Pancreas (tissue), 10 donors: Measurements from ENCODE around the gene ZNF57. TPM values are rescaled to one million over a fixed set of nuclear protein-coding genes. Genes with fewer than 3 reads are reported as not detected.
"Not testable (repeated sequence)": the region's sequence is repeated elsewhere in the genome, so short reads cannot be mapped to it uniquely, and the experiment has no call there.

ENCODE experiments used
- ATAC-seq, 4 donors: fragments of 200-7000 bp; cut with Tn5 transposase; one replicate each; pipeline versions ENCODE4 v1.8.0 to v1.9.1; 2020; ENCODE audit warnings: mild to moderate bottlenecking in 4 of 4, moderate library complexity in 4 of 4
- DNase-seq, 6 donors: peaks; one replicate each; pipeline ENCODE4 v3.0.0-alpha.2; 2020
- FAIRE-seq: peaks from 2 replicates; lab custom pipeline; 2012; peaks lifted over from hg19 to GRCh38; lab: Jason Lieb, UNC
- H3K27ac ChIP-seq, 4 donors: fragments of 200-600 bp; sonication (generic); 1 replicate in 3 of 4; 2 replicates in 1 of 4; pipeline versions ENCODE4 v1.5.0 to v1.8.0; 2020
- H3K27me3 ChIP-seq, 4 donors: fragments of 200-600 bp; one replicate each; pipeline ENCODE4 v1.8.0; 2021
- H3K36me3 ChIP-seq, 3 donors: fragments of 200-600 bp; sonication (generic) in 1 of 3; one replicate each; pipeline versions ENCODE4 v1.5.0 to v1.8.0; 2020 to 2021
- H3K4me1 ChIP-seq, 3 donors: fragments of 200-600 bp; one replicate each; pipeline ENCODE4 v1.8.0; 2021
- H3K4me3 ChIP-seq, 4 donors: fragments of 200-600 bp; sonication (generic) in 2 of 4; one replicate each; pipeline versions ENCODE4 v1.5.0 to v1.8.0; 2020 to 2021
- H3K9me3 ChIP-seq, 4 donors: fragments of 200-600 bp; one replicate each; pipeline ENCODE4 v1.8.0; 2021
- CTCF ChIP-seq, 4 donors: fragments of 200-600 bp; sonication (generic) in 3 of 4; IDR thresholded peaks; one replicate each; pipeline versions ENCODE4 v1.5.0 to v1.8.0; 2021; ENCODE audit warnings: antibody characterized with exemption in 4 of 4
- WGBS, 2 donors: extraction: QIAGEN DNeasy Blood & Tissue Kit; methylation state at CpG; one replicate each; pipeline ENCODE4 v1.1.7; 2013; 5-methylcytosine and 5-hydroxymethylcytosine counted together
- intact Hi-C, 3 donors: fragments of 100-400 bp; cut with DNase I; formaldehyde crosslinking; loops; one replicate each; pipeline versions ENCODE4 v1.11.1 to v1.14.2; 2022
- polyA plus RNA-seq, 2 donors: library from polyadenylated mRNA; stranded (reverse); fragments of 200-250 nt; gene quantifications; one replicate each; pipeline ENCODE4 v1.2.3, GENCODE V29; 2013
- total RNA-seq, 6 donors: library from RNA; stranded (reverse); fragmentation: NEBNext Ultra II Directional in 4 of 6; extraction: Animal tissue kit (Norgen Biotek cat#: 25700) in 4 of 6; gene quantifications; one replicate each; pipeline versions ENCODE4 v1.2.1 to v1.2.4, GENCODE V29; 2021 to 2023
- donor health status: healthy with polysubstance abuse.
- donor health status: DM: no; HTN: no; CAD: no; lungs with moderate emphysema.
- donor health status: DM: no; HTN: no; CAD: no.
- donor health status: control.
- donor health status: control.
- donor health status: Bipolar disorder and iron deficiency.
- donor health status: DM: yes; HTN: yes; CAD: no.
- donor health status: DM: no; HTN: no; CAD: no.
- donor health status: DM: no; HTN: no; CAD: no.
- donor health status: DM: yes; HTN: yes; CAD: no.

ZNF57 gene
- total and polyA plus RNA-seq, 8 donors, result 1.6 to 3.0 (median 2.1) TPM

DNA sequence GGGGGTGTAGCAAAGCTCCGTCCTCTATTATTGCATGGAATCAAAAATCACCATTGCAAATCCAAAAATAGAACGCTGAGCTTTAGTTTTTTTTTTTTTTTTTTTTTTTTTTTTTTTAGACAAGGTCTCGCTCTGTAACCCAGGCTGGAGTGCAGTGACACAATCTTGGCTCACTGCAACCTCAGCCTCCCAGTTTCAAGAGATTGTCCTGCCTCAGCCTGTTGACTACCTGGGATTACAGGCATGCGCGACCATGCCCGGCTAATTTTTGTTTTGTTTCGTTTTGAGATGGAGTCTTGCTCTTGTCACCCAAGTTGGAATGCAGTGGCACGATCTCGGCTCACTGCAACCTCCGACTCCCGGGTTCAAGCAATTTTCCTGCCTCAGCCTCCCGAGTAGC is 59.4 kb downstream of the ZNF57 start:
- Histone ChIP-seq H3K27me3 (no peaks in the 10 kb centered on the region), H3K4me1 (no peaks in the 10 kb centered on the region), H3K9me3 (no peaks in the 10 kb centered on the region), H3K4me3 (no peak overlapping the region), H3K27ac (no peak overlapping the region), H3K36me3 (no peaks in the 10 kb centered on the region)
- FAIRE-seq (no peak), DNase-seq (no peak), ATAC-seq (no peak)
- intact Hi-C loops, result loop anchor here in 2 of 3 donors (5.0 to 10.0 kb wide), 2 partner anchors 145 to 147 kb away; no protein-coding TSS in a partner anchor
- no peak for TF ChIP-seq CTCF (IDR thresholded peaks at IDR 0.05)
- WGBS, 2 donors, result 61 to 62% methylated on average over 12 of the region's 12 CpGs

GRCh38 chr19:2962018-2962670 is 61.4 kb downstream of the ZNF57 start:
- TF ChIP-seq CTCF (IDR thresholded peaks at IDR 0.05), result peak; percentile 42 to 76 (median 54)
- Histone ChIP-seq H3K4me3 (peak overlapping the region in 1 of 4 donors; percentile 26), H3K9me3 (no peaks in the 10 kb centered on the region), H3K27me3 (no peaks in the 10 kb centered on the region), H3K36me3 (no peaks in the 10 kb centered on the region), H3K27ac (no peak overlapping the region), H3K4me1 (no peaks in the 10 kb centered on the region)
- intact Hi-C loops, result loop anchor here in 2 of 3 donors (5.0 to 10.0 kb wide), 2 partner anchors 143 to 145 kb away; no protein-coding TSS in a partner anchor
- peak in 1 of 6 donors; percentile 65 for DNase-seq
- FAIRE-seq, result peak; percentile 51
- ATAC-seq, result peak; percentile 59 to 97 (median 84)
- 25 to 26% methylated on average over 17 of the region's 17 CpGs for WGBS, 2 donors

DNA sequence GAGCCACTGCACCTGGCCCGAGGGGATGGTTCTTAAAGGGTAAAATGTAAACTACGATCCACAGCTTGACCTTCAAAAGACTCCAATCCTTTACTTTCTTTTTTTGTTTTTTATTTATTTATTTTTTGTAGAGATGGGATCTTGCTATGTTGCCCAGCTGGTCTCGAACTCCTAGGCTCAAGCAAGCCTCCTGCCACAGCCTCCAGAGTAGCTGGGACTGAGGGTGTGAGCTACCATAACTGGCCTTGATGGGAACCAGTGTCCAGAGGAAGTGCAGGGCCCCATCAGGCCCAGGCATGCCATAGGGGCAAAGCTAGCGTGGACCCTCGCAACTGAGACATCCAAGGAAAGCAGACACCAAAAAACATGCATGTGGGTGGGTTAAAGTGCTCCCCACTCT is 62.4 kb downstream of the ZNF57 start:
- DNase-seq (no peak), FAIRE-seq (no peak), ATAC-seq (no peak)
- intact Hi-C loops, result loop anchor here in 2 of 3 donors (5.0 to 10.0 kb wide), 2 partner anchors 142 to 144 kb away; no protein-coding TSS in a partner anchor
- Histone ChIP-seq H3K9me3 (no peaks in the 10 kb centered on the region), H3K4me3 (no peak overlapping the region), H3K27me3 (no peaks in the 10 kb centered on the region), H3K4me1 (peaks cover 0 to under 1% (median 0%) of the 10 kb centered on the region in 3 donors), H3K36me3 (no peaks in the 10 kb centered on the region), H3K27ac (no peak overlapping the region)
- 82 to 87% methylated on average over 5 of the region's 5 CpGs for WGBS, 2 donors
- no peak for TF ChIP-seq CTCF (IDR thresholded peaks at IDR 0.05)

DNA sequence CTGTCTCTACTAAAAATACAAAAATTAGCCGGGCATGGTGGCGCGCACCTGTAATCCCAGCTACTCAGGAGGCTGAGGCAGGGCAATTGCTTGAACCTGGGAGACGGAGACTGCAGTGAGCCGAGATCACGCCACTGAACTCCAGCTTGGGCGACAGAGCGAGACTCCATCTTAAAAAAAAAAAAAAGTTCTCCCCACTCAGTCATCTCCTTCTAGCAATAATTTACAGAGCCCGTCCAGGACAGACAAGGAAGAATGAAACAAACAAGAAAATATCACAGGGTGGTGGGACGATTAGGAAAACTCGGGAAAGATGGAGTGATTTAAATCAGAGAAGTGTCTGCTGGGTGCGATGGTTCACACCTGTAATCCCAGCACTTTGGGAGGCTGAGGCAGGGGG is 62.9 kb downstream of the ZNF57 start:
- not testable (repeated sequence) for FAIRE-seq, H3K9me3 ChIP-seq, DNase-seq, H3K27me3 ChIP-seq, H3K4me3 ChIP-seq, ATAC-seq, H3K36me3 ChIP-seq, H3K4me1 ChIP-seq, H3K27ac ChIP-seq
- intact Hi-C loops, result loop anchor here in 2 of 3 donors (5.0 to 10.0 kb wide), 2 partner anchors 141 to 144 kb away; no protein-coding TSS in a partner anchor
- 73 to 85% methylated on average over 12 of the region's 12 CpGs for WGBS, 2 donors

GRCh38 chr19:2964874-2965273 is 64.1 kb downstream of the ZNF57 start:
- DNase-seq, result no peak
- intact Hi-C loops, result loop anchor here in 2 of 3 donors (5.0 to 10.0 kb wide), 2 partner anchors 140 to 142 kb away; no protein-coding TSS in a partner anchor
- Histone ChIP-seq H3K27ac (no peak overlapping the region), H3K36me3 (no peaks in the 10 kb centered on the region), H3K27me3 (no peaks in the 10 kb centered on the region), H3K4me3 (no peak overlapping the region), H3K9me3 (no peaks in the 10 kb centered on the region), H3K4me1 (peaks cover 0 to 11% (median 0%) of the 10 kb centered on the region in 3 donors)
- ATAC-seq, result no peak
- WGBS, 2 donors, result 92 to 95% methylated on average over 5 of the region's 5 CpGs
- no peak for TF ChIP-seq CTCF (IDR thresholded peaks at IDR 0.05)
- no peak for FAIRE-seq
